ENCODE data around the gene WIPF2.

DNA sequence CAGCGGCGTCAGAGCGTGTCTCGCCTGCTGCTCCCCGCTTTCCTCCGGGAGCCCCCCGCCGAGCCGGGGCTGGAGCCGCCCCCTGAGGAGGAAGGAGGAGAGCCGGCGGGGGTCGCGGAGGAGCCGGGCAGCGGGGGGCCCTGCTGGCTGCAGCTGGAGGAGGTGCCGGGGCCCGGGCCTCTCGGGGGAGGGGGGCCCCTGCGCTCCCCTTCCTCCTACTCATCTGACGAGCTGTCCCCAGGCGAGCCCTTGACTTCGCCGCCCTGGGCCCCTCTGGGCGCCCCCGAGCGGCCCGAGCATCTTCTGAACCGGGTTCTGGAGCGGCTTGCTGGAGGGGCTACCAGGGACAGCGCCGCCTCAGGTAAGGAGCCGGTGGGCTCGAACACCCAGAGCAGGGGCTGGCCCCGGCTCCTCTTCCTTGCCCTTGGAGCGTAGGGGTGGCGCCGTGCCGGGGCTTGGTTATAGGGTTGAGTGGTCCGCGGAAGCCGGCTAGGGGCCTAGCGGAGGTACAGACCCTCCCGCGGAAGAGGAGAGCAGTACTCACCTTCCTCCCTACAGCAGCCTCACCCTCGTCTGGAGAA is 41.0 kb upstream of the WIPF2 start:
- TF ChIP-seq, protein P1, sequence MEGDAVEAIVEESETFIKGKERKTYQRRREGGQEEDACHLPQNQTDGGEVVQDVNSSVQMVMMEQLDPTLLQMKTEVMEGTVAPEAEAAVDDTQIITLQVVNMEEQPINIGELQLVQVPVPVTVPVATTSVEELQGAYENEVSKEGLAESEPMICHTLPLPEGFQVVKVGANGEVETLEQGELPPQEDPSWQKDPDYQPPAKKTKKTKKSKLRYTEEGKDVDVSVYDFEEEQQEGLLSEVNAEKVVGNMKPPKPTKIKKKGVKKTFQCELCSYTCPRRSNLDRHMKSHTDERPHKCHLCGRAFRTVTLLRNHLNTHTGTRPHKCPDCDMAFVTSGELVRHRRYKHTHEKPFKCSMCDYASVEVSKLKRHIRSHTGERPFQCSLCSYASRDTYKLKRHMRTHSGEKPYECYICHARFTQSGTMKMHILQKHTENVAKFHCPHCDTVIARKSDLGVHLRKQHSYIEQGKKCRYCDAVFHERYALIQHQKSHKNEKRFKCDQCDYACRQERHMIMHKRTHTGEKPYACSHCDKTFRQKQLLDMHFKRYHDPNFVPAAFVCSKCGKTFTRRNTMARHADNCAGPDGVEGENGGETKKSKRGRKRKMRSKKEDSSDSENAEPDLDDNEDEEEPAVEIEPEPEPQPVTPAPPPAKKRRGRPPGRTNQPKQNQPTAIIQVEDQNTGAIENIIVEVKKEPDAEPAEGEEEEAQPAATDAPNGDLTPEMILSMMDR (IDR thresholded peaks at IDR 0.05; ENCODE audit: low read depth, low read length), result no peak
- TF ChIP-seq EZH2phosphoT487 (IDR thresholded peaks at IDR 0.05; ENCODE audit: low read depth), result no peak

All from OCI-LY3 (cell line).